ENCODE results near the gene FA2H. TPM values are rescaled to one million over a fixed set of nuclear protein-coding genes. Genes with fewer than 3 reads are reported as not detected.
A peak's percentile ranks its signal among the peaks of the same experiment; 100 is the strongest.

The FA2H gene
- total and polyA plus RNA-seq, 12 donors, result 0.17 to 6.1 (median 0.33) TPM; not detected in 5

DNA sequence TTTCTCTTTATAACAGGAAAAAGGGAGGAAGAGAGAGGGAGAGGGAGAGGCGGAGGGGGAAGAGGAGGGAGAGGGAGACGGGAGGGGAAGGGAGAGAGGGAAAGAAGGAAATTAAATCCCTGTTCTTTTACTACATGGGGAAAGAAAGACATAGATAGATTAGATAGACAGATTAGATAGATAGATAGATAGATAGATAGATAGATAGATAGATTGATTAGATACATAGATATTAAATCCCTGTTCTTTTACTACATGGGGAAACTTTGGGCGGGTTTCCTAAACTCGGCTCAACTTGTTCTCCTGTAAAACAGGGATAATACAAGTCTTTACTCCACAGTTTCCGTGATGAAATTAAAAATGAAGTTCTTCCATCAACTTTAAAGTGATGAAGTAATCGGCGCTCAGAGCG is 108.6 kb downstream of the FA2H start:
- intact Hi-C loops (cut with DNase I), result no loop called here
- H3K27ac ChIP-seq, result peak overlapping the region in 1 of 5 donors; percentile 75

More for the DNA sequence above, 108.6 kb downstream of the FA2H start:
- H3K9me3 ChIP-seq (replicated peaks in 1 of 3), result no peaks in the 10 kb centered on the region
- H3K4me3 ChIP-seq, result peak overlapping the region; percentile 60 to 95 (median 76)
- no peaks in the 10 kb centered on the region for H3K27me3 ChIP-seq
- 5 to 12% (median 10%) methylated on average over 7 to 8 of the region's 8 CpGs for WGBS, 4 donors
- TF ChIP-seq, protein P1, sequence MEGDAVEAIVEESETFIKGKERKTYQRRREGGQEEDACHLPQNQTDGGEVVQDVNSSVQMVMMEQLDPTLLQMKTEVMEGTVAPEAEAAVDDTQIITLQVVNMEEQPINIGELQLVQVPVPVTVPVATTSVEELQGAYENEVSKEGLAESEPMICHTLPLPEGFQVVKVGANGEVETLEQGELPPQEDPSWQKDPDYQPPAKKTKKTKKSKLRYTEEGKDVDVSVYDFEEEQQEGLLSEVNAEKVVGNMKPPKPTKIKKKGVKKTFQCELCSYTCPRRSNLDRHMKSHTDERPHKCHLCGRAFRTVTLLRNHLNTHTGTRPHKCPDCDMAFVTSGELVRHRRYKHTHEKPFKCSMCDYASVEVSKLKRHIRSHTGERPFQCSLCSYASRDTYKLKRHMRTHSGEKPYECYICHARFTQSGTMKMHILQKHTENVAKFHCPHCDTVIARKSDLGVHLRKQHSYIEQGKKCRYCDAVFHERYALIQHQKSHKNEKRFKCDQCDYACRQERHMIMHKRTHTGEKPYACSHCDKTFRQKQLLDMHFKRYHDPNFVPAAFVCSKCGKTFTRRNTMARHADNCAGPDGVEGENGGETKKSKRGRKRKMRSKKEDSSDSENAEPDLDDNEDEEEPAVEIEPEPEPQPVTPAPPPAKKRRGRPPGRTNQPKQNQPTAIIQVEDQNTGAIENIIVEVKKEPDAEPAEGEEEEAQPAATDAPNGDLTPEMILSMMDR (IDR thresholded peaks at IDR 0.05), result no peak
- TF ChIP-seq POLR2A (IDR thresholded peaks at IDR 0.05), result no peak
- no peak for DNase-seq
- peaks cover 0 to 11% of the 10 kb centered on the region in 2 donors for H3K36me3 ChIP-seq (replicated peaks in 1 of 2)
- H3K4me1 ChIP-seq (replicated peaks in 1 of 2), result no peaks in the 10 kb centered on the region

Other genes starting within 250 kb of the FA2H start
- 100 to 1,000 TPM in 7 of 9 donors, 10 to 100 TPM in 2; 80.2 to 146 (median 134) TPM for gene GLG1, start 167.7 kb downstream of the FA2H start, total RNA-seq
- 10 to 100 TPM; 31.6 to 64.8 (median 33.3) TPM for gene GLG1, start 167.7 kb downstream of the FA2H start, polyA plus RNA-seq
- gene RFWD3, start 107.9 kb downstream of the FA2H start, total RNA-seq, result 10 to 100 TPM in 8 of 9 donors, 1 to 10 TPM in 1; 8.0 to 27.1 (median 12.8) TPM
- 1 to 10 TPM; 2.6 to 9.6 (median 5.8) TPM for gene RFWD3, start 107.9 kb downstream of the FA2H start, polyA plus RNA-seq
- 10 to 100 TPM in 6 of 9 donors, 1 to 10 TPM in 3; 3.1 to 18.8 (median 11.0) TPM for gene MLKL, start 74.0 kb downstream of the FA2H start, total RNA-seq
- 10 to 100 TPM in 2 of 3 donors, 1 to 10 TPM in 1; 7.9 to 26.1 (median 15.2) TPM for gene MLKL, start 74.0 kb downstream of the FA2H start, polyA plus RNA-seq
- gene WDR59, start 210.3 kb upstream of the FA2H start, total RNA-seq, result 100 to 1,000 TPM in 1 of 9 donors, 10 to 100 TPM in 8; 21.5 to 130 (median 71.3) TPM
- gene WDR59, start 210.3 kb upstream of the FA2H start, polyA plus RNA-seq, result 10 to 100 TPM; 56.7 to 71.1 (median 57.0) TPM
- 10 to 100 TPM; 10.9 to 29.2 (median 27.1) TPM for gene ZNRF1, start 224.2 kb upstream of the FA2H start, total RNA-seq
- gene ZNRF1, start 224.2 kb upstream of the FA2H start, polyA plus RNA-seq, result 10 to 100 TPM in 2 of 3 donors, 1 to 10 TPM in 1; 9.9 to 20.7 (median 13.6) TPM